Iris pigment epithelial cell (primary cell): ENCODE results near the gene ATP5MK.
"Not testable (repeated sequence)": the region's sequence is repeated elsewhere in the genome, so short reads cannot be mapped to it uniquely, and the experiment has no call there.

Experiments
- DNase-seq: peaks from one replicate; pipeline ENCODE4 v3.0.0-alpha.2; 2011; ENCODE audit warnings: low read depth

Gene ATP5MK, protein sequence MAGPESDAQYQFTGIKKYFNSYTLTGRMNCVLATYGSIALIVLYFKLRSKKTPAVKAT

DNA sequence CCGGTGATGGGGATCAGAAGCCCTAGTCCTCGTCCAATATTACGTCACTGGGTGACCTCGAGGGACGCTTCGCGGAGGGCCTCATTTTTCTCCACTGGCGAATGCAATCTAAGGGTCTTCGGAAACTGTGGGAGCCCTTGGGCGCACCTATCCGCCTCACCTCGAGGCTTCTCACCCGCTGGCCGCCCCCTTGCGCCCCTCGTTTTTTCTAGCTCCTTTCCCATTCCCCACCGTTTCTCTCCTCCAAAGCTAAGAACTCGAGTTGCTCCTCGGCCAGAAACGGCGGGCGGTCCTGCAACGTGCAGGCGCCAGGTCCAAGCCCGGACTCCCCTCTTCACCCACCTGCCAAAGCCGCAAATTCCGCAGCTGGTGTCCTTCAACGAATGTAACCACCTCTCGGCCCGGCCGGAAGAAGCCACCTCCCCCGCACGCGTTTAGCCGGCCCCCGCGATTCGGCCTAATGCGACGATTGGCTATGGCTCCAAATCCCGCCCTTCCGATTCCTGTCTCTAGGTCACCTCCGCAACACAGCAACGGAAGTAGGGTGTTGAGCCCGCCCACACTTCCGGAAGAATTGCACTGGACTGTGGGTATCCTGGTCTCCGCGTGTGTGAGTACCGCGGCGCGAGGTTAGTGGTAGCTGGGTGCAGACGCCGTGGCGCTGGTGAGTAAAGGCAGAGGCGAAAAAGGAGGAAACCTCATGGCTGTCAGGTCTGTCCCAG, at the start of gene ATP5MK, which contains the start of gene PDCD11:
TSS of gene ATP5MK (minus strand) at position 409 of the 722 bp plus-strand sequence. CDS start 4,018 bp downstream, outside the sequence.
TSS of gene PDCD11 (plus strand) at position 560 of the 722 bp plus-strand sequence. CDS start 1,801 bp downstream, outside the sequence.
- peak; percentile 99 for DNase-seq

DNA sequence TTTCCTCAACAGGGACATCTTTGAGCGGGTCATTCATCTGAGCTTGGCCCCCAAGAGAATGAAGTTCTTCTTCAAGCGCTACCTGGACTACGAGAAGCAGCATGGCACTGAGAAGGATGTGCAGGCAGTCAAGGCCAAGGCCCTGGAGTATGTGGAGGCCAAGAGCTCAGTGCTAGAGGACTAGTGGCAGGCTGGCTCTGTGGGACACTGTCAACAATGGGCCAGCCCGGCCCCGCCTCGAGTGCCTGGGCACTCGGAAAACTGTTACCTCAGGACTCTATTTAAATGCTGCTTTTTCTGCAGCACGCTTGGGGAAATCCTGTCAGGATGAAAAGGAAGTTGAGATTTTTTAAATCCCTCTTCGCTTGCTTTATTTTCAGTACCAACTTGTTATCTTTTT, 49.1 kb upstream of the ATP5MK start:
- no peak for DNase-seq

DNA sequence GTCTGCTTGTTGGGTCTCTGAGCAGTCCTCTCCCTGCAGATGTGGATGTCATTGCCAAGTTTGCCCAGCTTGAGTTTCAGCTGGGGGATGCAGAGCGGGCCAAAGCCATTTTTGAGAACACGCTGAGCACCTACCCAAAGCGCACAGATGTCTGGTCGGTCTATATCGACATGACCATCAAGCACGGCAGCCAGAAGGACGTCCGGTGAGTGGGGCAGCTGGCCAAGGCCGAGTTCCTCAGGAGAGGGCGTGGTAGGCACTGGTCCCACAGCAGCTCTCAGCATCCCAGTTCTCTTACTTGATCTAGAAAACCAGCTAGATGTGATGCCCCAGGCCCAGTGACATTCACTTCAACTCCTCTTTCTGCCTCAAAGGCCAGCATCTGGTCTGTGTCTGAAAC, 48.2 kb upstream of the ATP5MK start:
- no peak for DNase-seq

DNA sequence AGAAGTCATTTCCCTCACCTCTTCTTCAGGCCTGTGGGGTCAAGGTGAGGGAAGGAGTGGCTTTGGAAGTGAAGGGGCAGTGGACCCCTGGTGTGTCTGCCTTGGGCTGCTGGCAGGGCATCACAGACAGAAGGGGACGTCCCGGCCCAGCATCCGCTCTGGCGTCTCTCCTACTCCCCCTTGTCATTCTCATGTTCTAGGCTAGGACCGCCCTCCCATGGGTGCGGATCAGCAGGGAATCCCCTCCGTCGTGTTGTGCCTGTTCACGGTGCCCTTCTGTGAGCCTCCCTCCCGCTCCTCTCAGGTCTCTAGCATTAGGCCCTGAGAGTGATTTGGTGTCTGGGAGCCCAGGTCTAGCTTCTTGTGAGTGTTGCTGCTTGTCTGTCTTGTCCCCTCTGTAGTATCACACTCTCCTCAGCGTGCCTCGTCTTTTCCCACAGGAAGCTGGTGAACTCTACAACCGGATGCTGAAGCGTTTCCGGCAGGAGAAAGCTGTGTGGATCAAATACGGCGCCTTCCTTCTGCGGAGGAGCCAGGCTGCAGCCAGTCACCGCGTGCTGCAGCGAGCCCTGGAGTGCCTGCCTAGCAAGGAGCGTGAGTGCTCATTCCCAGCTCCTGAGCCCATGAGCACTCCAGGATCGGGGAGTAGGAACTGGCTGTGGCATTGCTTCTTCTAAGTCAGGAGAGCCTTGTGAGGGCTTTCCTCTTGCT, 47.4 kb upstream of the ATP5MK start:
- DNase-seq, result no peak

DNA sequence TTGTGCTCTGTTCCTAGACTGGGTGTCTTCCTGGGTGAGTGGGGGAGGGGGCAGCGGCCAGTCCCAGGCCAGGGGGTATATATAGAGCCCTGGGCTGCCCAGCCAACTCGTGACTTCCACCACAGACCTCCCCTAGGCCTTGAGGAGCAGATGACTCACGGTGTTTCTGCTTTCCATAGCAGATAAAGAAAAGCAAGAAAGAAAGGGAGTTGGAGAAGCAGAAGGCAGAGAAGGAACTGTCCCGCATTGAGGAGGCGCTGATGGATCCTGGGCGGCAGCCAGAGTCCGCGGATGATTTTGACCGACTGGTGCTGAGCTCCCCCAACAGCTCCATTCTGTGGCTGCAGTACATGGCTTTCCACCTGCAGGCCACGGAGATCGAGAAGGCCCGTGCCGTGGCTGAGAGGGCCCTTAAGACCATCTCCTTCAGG, 45.8 kb upstream of the ATP5MK start:
- peak; percentile 79 for DNase-seq

DNA sequence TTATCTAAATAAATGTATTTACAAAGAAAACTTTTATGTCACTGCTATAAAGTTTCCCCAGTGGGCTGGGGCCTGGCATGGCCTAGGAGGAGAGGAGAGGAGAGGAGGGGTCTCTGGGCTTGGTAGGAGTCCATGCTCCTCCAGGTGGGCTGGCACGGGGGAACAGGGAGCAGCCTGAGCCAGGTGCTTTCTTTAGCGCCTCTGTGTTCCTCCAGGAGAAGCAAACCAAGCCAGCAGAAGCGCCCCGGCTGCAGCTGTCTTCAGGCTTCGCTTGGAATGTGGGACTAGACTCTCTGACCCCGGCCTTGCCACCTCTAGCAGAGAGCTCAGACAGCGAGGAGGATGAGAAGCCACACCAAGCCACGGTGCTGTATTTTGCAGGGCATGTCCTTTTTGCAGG, 45.3 kb upstream of the ATP5MK start:
- DNase-seq, result no peak

DNA sequence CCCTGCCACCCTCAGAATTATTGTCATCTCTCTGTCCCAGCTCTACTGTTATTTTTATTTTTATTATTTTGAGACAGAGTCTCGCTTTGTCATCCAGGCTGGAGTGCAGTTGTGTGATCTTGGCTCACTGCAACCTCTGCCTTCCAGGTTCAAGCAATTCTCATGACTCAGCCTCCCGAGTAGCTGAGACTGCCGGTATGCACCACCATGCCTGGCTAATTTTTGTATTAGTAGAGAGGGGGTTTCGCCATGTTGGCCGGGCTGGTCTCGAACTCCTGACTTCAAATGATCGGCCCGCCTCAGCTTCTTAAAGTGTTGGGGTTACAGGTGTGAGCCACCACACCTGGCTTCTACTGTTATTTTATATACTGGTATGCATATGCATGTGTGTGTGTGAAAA, 44.9 kb upstream of the ATP5MK start:
- peak; percentile 40 for DNase-seq

DNA sequence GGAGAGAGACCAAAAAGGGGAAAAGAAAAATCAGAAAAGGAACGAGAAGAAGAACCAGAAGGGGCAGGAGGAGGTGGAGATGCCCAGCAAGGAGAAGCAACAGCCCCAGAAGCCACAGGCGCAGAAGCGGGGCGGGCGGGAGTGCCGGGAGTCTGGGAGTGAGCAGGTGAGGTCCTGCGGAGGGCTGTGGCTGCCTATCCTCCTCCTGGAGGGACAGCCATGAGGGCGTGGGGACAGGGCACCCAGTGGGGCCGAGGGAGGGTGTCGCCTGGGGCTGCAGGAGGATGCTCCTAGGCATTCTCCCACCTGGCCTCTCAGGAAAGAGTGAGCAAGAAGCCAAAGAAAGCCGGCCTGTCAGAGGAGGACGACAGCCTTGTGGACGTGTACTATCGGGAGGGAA, 44.1 kb upstream of the ATP5MK start:
- DNase-seq, result no peak

DNA sequence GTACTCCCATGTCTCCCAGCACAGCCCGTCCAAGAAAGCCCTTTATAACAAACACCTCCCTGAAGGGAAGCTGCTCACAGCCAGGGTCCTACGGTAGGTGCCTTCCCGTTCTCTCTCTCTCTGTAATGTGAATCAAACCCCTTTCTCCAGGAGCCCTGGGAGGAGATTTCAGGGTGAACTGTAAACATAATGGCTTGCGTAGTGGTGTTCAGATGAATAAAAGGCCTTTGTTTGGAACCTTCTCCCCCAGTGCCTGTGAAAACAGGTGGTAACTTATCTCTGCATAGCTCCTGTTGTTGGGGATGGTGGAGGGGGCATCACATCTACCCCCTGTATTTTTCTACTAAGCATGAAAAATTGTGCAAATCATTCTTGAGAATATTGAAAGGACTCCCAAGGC, 43.5 kb upstream of the ATP5MK start:
- DNase-seq, result no peak

DNA sequence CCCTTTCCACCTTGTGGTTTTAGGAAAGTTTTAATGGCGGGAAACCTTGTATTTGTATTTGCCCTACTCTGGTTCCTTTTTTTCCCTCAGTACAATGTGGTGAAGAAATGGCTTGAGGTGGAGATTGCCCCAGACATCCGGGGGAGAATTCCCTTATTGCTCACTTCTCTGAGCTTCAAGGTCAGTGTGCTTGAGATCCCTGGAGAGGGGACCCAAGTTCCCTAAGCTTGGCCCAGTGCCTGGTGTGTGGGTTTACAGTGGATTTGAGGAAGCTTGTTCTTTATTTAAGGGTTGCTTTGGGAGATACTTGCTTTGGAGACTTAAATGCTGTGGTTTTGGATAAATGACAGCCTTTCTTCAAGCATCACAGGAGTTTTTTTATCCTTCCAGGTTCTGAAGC, 37.6 kb upstream of the ATP5MK start:
- DNase-seq, result peak; percentile 69

DNA sequence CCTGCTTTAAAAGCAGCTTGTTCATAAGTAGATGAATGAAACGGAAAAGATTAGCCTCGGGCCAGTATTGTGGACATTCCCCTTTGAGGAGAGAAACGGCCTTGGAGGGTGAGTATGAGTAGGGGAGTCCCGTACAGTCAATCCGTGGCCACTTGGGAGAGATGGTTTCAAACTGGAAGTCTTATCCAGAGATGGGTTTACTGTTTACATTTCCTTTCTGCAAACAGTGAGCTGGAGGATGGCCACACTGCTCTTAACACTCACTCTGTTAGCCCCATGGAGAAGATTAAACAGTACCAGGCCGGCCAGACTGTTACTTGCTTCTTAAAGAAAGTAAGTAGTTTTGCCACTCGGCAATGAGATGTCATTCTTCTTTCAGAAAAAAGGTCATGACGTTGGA, 35.6 kb upstream of the ATP5MK start:
- no peak for DNase-seq

DNA sequence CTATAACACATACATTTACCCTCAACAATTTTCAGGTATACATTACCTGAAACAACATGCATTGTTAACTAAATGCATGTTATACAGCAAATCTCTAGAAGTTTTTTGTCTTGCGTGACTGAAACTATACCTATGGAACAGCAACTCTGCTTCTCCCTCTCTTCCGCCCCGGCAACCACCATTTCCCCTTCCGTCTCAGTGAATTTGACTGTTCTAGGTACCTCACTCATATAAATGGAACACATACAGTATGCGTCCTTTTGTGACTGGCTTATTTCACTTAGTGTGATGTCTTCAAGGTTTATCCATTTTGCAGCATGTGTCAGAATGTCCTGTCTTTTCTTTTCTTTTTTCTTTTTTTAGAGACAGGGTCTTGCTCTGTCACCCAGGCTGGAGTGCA, 33.4 kb upstream of the ATP5MK start:
- no peak for DNase-seq

DNA sequence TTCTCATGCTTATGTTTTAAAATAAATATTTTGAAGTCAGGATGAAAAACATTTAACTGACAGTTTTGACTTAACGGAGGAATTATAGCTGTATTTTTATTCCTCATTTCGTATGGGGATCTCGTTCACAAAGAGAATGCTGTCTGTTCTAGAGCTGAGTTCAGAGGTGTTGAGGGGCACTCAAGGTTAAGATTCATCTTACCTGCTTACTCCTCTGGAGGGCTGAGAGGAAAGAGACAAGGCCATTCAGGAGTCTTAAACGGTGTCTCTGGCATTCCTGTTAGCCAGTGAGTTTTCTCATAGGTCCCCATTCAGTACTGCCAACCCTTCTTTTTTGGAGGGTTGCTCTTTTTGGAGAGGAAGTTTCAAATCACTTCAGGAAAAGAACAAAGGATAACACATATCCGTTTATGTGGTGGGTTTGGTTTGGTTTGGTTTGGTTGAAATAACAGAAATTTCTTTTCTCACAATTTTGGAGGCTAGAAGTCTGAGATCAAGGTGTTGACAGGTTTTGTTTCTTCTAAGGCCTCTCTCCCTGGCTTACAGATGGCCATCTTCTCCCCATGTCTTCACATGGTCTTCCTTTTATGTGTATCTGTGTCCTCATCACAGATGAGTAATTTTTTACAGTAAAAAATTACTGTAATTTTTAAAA, 32.8 kb upstream of the ATP5MK start:
- DNase-seq, result no peak

DNA sequence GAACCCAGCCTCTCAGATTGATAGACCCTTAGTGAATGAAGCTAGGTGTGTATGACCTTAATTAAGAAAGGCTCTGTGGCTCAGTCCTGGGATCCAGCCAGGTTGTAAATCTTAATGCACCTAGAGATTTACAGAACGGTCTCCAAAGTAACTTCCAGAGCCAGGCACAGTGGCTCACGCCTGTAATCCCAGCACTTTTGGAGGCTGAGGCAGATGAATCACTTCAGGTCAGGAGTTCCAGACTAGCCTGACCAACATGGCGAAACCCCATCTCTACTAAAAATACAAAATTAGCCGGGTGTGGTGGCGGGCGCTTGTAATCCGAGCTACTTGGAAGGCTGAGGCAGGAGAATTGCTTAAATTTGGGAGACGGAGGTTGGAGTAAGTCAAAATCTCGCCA, 31.6 kb upstream of the ATP5MK start:
- DNase-seq, result peak; percentile 22

DNA sequence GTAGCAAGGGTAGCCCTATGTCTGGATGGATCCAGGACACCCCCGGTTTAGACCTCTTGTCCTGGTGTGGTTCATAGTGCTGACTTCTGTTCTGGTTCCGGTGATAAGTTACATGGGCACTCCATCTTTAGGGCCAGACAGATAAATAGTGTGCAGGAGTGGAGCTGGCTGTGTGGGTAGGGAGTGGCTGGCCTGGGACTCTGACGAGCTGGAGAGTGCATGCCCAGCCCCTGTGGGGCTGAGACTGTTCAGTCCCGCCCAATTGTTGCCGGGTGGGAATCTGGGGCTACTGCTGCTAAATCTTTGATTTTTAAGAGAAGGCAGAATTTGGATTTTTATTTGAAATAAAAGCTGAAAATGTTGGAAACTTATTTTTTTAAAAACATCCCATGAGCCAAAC, 27.5 kb upstream of the ATP5MK start:
- no peak for DNase-seq

DNA sequence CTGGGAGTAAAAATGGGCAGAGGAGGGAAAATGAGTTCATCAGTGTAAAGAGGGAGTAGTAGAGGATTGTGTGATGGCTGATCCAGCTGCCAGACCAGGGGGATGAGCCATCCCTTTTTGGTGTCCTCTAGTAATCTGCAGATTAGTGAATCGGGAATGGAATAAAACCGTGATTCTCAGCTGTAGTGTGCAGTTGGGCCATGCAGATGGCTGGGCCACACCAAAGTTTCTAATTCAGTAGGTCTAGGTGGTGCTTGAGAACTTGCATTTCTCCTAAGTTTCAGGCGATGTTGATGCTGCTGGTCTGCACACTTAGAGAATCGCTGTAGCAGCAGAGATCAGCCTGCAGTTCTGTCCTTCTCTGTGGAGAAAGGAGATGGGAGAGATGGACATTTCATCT, 22.8 kb upstream of the ATP5MK start:
- DNase-seq, result no peak

DNA sequence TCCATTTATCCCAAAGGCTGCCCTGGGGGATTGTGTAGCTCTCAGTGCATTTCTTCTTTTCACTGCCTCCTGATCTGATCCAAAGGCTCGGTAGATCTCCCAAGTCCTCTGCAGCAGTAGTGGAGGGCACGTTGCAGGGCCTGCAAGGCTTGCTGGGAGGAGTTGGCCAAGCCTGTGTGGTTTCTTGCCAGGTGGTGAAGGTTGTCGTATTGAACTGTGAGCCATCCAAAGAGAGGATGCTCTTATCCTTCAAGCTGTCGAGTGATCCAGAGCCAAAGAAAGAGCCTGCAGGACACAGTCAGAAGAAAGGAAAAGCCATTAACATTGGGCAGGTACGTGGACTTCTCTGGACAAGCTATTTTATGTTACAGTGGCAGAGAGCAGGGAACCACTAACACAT, 21.3 kb upstream of the ATP5MK start:
- no peak for DNase-seq

DNA sequence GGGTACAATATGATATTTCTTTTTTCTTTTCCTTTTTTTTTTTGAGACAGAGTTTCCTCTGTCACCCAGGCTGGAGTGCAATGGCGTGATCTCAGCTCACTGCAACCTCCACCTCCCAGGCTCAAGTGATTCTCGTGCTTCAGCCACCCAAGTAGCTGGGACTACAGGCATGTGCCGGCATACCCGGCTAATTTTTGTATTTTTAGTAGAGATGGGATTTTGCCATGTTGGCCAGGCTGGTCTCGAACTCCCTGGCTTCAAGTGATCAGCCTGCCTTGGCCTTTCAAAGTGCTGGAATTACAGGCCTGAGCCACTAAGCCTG, 20.8 kb upstream of the ATP5MK start:
- not testable (repeated sequence) for DNase-seq

DNA sequence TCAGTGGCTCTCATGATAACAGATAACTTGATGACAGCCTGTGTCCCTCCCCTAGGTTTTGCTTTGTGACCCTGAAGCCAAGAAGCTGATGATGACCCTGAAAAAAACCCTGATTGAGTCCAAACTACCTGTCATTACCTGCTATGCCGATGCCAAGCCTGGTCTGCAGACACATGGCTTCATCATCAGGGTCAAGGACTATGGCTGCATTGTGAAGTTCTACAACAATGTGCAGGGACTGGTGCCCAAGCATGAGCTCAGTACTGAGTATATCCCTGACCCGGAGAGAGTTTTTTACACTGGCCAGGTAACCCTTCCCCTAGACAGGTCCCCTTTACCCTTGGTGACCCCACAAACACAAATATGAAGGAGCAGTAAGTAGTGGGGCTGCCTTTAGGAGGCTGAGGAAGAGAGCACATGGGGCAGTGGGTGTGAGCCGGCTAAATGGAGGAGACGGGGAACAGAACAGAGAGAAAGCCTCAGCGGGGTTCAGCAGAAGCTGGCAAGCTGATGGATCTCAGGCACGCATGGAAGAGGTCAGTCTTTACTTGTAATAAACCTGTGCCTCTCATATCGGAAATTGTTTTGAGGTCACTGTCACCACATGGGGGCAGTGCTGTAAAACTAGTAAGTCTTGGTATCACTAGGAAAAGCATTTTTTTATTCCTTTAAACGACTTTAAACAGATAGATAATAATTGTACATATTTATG, 20.3 kb upstream of the ATP5MK start:
- peak; percentile 61 for DNase-seq

DNA sequence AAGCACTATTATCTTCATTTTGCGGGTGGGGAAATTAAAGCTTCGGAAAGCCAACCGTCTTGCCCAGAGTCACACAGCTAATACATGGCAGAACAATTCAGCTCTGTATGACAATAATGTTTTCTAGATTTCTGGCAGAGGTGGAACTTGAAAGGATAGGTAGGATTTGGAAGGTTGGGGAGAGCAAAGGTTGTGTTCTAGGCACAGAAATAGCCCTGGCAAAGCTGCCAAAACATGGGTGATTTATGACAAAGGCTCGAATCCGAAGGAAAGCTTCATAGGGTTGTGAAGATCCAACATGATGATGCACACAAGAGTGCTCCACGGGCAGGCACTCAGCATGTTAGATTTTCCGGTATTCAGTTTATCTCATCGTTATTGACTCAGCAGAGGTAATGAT, 19.3 kb upstream of the ATP5MK start:
- DNase-seq, result no peak

DNA sequence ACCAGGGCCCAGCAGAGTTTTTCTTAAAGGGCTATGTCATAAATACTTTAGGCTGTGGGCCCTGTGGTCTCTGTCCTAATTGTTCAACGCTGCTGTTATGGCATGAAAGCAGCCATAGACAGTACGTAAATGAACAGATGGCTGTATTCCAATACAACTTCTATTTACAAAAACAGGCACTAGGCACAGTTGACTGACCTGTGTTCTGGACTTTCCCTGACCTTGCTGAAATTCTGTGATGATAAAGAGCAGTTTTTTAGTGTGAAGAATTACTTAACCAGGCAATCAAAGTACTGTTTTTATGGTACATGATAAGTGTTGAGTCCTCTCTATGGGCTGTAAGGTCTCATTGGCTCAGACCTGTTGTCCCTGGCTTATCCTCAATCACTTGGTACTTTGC, 17.3 kb upstream of the ATP5MK start:
- no peak for DNase-seq

DNA sequence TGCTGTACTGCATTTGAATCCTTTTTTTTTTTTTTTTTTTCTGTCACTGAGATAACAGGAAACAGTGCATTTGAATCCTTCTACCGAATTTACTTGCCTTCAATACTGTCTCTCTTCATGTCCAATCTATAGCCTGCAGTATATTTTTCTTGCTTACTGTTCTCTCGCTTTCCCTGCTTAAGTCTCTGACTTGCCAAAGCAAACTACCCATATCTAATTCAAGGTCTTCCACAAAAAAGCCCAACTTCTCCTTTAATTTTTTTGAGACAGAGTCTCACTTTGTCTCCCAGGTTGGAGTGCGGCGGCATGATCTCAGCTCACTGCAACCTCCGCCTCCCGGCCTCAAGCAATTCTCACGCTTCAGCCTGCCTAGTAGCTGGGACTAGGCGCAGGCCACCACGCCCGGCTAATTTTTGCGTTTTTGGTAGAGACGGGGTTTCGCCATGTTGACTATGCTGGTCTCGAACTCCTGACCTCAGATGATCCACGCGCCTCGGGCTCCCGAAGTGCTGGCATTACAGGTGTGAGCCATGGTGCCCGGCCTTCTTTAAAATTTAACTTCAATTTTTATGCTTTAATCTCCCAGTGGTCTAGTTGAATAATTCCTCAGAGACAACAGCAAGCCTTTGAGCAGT, 1.0 kb upstream of the ATP5MK start:
- peak; percentile 14 for DNase-seq
